Vagina (tissue), 2 donors: ENCODE results near the gene TPSB2. TPM values are rescaled to one million over a fixed set of nuclear protein-coding genes. Genes with fewer than 3 reads are reported as not detected.

Source experiments
- DNase-seq, 2 donors: peaks; one replicate each; pipeline ENCODE4 v3.0.0-alpha.2; 2017; ENCODE audit errors: extremely low spot score in 2 of 2
- H3K27ac ChIP-seq: fragments of 200-600 bp; sonication (generic); one replicate; pipeline ENCODE4 v1.5.1; 2019
- H3K27me3 ChIP-seq: fragments of 200-600 bp; sonication (generic); one replicate; pipeline ENCODE4 v1.5.1; 2019
- H3K36me3 ChIP-seq, 2 donors: fragments of 200-600 bp; sonication (generic); one replicate each; pipeline ENCODE4 v1.5.1; 2017 to 2019
- H3K4me1 ChIP-seq: fragments of 200-600 bp; sonication (generic); one replicate; pipeline ENCODE4 v1.5.1; 2019
- H3K4me3 ChIP-seq, 2 donors: fragments of 200-600 bp; sonication (generic); 1 replicate in 1 of 2; 2 replicates in 1 of 2; pipeline ENCODE4 v1.5.1; 2016 to 2019
- H3K9me3 ChIP-seq: fragments of 200-600 bp; sonication (generic); one replicate; pipeline ENCODE4 v1.5.1; 2019
- POLR2AphosphoS5 ChIP-seq, 2 donors: sonication (generic); formaldehyde crosslinking; IDR thresholded peaks; one replicate each; pipeline ENCODE4 v1.9.0; 2017; ENCODE audit warnings: antibody characterized with exemption in 2 of 2, mild to moderate bottlenecking in 2 of 2, low read depth in 1 of 2; ENCODE audit not compliant: insufficient read depth in 1 of 2
- intact Hi-C: fragments of 100-400 bp; cut with DNase I; formaldehyde crosslinking; loops from one replicate; pipeline ENCODE4 v1.15.1; 2023
- total RNA-seq: library from RNA; depleted of rRNA; stranded (reverse); fragments of >200 nt; gene quantifications from one replicate; pipeline ENCODE4 v1.2.3, GENCODE V29; 2016
- TF ChIP-seq, protein P1 (sequence below), 3 experiments: fragments of 450-650 bp in 2 of 3; fragments of 200-600 bp in 1 of 3; sonication (generic) in 1 of 3; IDR thresholded peaks; one replicate each; pipeline ENCODE4 v1.5.1; 2017 to 2019; ENCODE audit warnings: antibody characterized with exemption in 3 of 3, mild to moderate bottlenecking in 2 of 3, moderate library complexity in 2 of 3

Gene TPSB2
- total RNA-seq, 1 donor from 2014 or later: 59.7 TPM

DNA sequence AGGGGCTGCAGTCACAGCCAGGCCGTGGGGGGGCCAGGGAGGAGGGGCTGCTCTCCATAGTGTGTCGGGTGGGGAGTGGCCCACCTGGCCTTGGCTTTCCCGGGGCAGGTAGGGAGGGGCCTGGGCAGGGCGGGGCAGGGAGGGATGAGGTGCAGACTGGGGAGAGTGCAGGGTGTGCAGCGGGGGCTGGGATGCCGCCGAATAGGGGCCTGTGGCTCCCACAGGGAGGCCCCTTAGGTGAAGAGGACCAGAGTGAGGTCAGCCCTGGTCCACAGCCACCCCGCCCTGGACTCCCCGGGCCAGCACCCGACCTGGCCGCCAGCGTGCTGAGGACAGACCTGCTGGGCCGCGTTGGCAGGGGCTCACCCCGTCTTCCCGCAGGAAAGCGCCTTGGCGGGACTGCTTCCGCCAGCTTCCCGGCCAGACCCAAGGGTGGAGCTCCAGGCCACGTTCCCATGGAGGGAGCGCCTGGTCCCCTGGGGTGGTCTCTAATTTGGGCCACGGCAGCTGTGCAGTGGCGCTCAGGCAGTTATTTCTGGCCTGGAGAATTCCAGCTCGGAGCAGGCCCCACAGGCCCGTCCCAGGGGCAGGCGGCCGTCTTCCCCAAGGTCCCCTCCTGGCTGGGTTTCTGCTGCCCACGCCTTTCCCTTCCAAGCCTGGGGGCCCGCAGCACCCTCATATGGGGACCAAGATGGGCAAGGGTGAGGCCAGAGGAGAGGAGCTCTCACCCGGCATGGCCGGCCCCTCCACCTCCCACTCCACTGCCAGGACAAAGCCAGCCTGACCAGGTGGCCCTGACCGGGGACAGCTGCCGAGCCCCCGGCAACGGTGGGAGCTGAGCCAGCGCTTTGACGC lies 49.2 kb downstream of the TPSB2 start:
- H3K4me1 ChIP-seq: peaks cover 28% of the 10 kb centered on the region
- TF ChIP-seq, protein P1, sequence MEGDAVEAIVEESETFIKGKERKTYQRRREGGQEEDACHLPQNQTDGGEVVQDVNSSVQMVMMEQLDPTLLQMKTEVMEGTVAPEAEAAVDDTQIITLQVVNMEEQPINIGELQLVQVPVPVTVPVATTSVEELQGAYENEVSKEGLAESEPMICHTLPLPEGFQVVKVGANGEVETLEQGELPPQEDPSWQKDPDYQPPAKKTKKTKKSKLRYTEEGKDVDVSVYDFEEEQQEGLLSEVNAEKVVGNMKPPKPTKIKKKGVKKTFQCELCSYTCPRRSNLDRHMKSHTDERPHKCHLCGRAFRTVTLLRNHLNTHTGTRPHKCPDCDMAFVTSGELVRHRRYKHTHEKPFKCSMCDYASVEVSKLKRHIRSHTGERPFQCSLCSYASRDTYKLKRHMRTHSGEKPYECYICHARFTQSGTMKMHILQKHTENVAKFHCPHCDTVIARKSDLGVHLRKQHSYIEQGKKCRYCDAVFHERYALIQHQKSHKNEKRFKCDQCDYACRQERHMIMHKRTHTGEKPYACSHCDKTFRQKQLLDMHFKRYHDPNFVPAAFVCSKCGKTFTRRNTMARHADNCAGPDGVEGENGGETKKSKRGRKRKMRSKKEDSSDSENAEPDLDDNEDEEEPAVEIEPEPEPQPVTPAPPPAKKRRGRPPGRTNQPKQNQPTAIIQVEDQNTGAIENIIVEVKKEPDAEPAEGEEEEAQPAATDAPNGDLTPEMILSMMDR (IDR thresholded peaks at IDR 0.05): no peak
- TF ChIP-seq POLR2AphosphoS5 (IDR thresholded peaks at IDR 0.05; ENCODE audit: insufficient read depth in 1 of 2, low read depth in 1 of 2): peak in 1 of 2 donors; percentile 36
- no peaks in the 10 kb centered on the region for H3K36me3 ChIP-seq
- intact Hi-C loops: no loop called here
- no peaks in the 10 kb centered on the region for H3K9me3 ChIP-seq
- H3K4me3 ChIP-seq: no peak overlapping the region
- no peak for DNase-seq
- H3K27me3 ChIP-seq: no peaks in the 10 kb centered on the region
- H3K27ac ChIP-seq: peak overlapping the region; percentile 82

Other genes starting within 250 kb of the TPSB2 start
- 0.74 TPM for gene SOX8, start 248.4 kb downstream of the TPSB2 start, total RNA-seq
- gene SSTR5, start 157.4 kb downstream of the TPSB2 start, total RNA-seq: 0.98 TPM
- gene C1QTNF8, start 133.9 kb downstream of the TPSB2 start, total RNA-seq: not detected
- 10.8 TPM for gene CACNA1H, start 77.1 kb downstream of the TPSB2 start, total RNA-seq
- not detected for gene TPSG1, start 4.9 kb downstream of the TPSB2 start, total RNA-seq
- 70.0 TPM for gene TPSAB1, start 10.5 kb upstream of the TPSB2 start, total RNA-seq
- gene TPSD1, start 25.9 kb upstream of the TPSB2 start, total RNA-seq: 7.1 TPM
- gene UBE2I, start 79.5 kb upstream of the TPSB2 start, total RNA-seq: 51.3 TPM
- gene BAIAP3, start 103.5 kb upstream of the TPSB2 start, total RNA-seq: 4.2 TPM
- 60.6 TPM for gene TSR3, start 121.7 kb upstream of the TPSB2 start, total RNA-seq
- gene GNPTG, start 121.7 kb upstream of the TPSB2 start, total RNA-seq: 63.3 TPM
- gene UNKL, start 184.5 kb upstream of the TPSB2 start, total RNA-seq: 32.9 TPM
- 3.7 TPM for gene UQCC4, start 190.6 kb upstream of the TPSB2 start, total RNA-seq
- gene PERCC1, start 200.9 kb upstream of the TPSB2 start, total RNA-seq: not detected
- not detected for gene CCDC154, start 214.4 kb upstream of the TPSB2 start, total RNA-seq
- gene CLCN7, start 244.8 kb upstream of the TPSB2 start, total RNA-seq: 49.8 TPM